ENCODE measurements around the gene ZNF358.
A peak's percentile ranks its signal among the peaks of the same experiment; 100 is the strongest.

Gene ZNF358

DNA sequence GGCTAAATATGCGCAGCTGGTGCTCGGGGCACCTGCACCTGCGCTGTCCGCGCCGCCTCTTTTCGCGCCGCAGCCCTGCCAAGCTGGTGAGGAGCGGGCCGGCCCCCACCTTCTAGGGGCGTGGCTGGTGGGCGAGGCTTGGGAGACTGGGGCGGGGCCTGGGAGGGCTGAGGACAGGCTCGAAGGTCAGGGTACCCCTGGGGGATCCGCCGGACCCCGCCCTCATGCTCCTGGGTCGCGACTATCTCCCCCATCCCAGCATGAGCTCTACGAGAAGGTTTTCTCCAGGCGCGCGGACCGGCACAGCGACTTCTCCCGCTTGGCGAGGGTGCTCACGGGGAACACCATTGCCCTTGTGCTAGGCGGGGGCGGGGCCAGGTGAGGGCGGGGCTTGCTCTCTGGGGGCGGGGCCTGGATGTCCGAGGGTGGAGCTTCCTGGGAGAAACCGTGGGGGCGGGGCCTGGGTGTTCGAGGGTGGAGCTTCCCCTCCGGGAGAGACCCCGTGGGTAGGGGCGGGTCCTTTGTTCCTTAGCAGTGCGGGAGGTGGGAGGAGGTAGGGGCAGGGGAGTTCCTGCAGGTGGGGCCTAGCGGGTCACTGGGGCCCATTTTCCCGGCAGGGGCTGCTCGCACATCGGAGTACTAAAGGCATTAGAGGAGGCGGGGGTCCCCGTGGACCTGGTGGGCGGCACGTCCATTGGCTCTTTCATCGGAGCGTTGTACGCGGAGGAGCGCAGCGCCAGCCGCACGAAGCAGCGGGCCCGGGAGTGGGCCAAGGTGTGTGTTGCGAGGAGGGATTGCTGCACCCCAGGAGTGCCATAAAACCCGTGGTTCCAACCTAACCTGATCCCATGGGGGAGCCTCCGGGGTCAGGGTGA lies 39.3 kb downstream of the ZNF358 start:
- Histone ChIP-seq H3K4me3 (ENCODE audit: severe bottlenecking) (no peak overlapping the region), H3K27ac (ENCODE audit: poor library complexity, severe bottlenecking) (no peak overlapping the region), H3K4me1 (ENCODE audit: insufficient read depth, poor library complexity, severe bottlenecking) (no peaks in the 10 kb centered on the region), H3K9me3 (ENCODE audit: severe bottlenecking) (no peaks in the 10 kb centered on the region), H3K27me3 (ENCODE audit: insufficient read depth, poor library complexity, severe bottlenecking) (no peaks in the 10 kb centered on the region), H3K36me3 (ENCODE audit: low read depth) (peaks cover 14% of the 10 kb centered on the region)
- DNase-seq (ENCODE audit: low spot score), result peak; percentile 59
- ATAC-seq (ENCODE audit: low read depth), result no peak
- TF ChIP-seq, protein P1, sequence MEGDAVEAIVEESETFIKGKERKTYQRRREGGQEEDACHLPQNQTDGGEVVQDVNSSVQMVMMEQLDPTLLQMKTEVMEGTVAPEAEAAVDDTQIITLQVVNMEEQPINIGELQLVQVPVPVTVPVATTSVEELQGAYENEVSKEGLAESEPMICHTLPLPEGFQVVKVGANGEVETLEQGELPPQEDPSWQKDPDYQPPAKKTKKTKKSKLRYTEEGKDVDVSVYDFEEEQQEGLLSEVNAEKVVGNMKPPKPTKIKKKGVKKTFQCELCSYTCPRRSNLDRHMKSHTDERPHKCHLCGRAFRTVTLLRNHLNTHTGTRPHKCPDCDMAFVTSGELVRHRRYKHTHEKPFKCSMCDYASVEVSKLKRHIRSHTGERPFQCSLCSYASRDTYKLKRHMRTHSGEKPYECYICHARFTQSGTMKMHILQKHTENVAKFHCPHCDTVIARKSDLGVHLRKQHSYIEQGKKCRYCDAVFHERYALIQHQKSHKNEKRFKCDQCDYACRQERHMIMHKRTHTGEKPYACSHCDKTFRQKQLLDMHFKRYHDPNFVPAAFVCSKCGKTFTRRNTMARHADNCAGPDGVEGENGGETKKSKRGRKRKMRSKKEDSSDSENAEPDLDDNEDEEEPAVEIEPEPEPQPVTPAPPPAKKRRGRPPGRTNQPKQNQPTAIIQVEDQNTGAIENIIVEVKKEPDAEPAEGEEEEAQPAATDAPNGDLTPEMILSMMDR (IDR thresholded peaks at IDR 0.05; ENCODE audit: poor library complexity, severe bottlenecking), result no peak

DNA sequence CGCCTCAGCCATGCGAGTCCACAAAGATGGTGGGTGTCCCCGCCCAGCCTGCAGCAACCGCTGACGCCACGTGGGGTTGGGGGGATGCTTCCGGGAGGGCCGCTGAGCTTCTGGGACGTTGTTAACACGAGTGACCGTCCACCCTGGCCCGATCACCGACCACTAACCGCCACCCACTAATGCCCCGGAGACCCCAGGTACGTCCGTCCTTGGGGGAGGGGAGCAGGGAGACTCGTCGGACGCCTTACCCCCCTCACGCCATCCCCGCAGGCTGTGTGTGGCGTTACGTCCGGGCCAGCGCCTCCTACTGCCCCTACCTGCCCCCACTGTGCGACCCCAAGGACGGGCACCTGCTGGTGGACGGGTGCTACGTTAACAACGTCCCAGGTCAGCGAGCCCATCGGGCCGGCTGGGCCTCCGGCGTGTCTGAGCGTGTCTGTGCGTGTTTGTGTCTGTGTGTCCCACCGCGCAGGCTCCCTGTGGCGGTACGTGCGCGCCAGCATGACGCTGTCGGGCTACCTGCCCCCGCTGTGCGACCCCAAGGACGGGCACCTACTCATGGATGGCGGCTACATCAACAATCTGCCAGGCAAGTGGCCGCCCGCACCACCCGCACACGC lies 40.9 kb downstream of the ZNF358 start:
- Histone ChIP-seq H3K4me3 (ENCODE audit: severe bottlenecking) (no peak overlapping the region), H3K36me3 (ENCODE audit: low read depth) (peaks cover 11% of the 10 kb centered on the region), H3K27me3 (ENCODE audit: insufficient read depth, poor library complexity, severe bottlenecking) (no peaks in the 10 kb centered on the region), H3K4me1 (ENCODE audit: insufficient read depth, poor library complexity, severe bottlenecking) (no peaks in the 10 kb centered on the region), H3K9me3 (ENCODE audit: severe bottlenecking) (no peaks in the 10 kb centered on the region), H3K27ac (ENCODE audit: poor library complexity, severe bottlenecking) (no peak overlapping the region)
- DNase-seq (ENCODE audit: low spot score) (no peak), ATAC-seq (ENCODE audit: low read depth) (no peak)
- TF ChIP-seq, protein P1 (IDR thresholded peaks at IDR 0.05; ENCODE audit: poor library complexity, severe bottlenecking), result no peak

- no peaks in the 10 kb centered on the region for H3K27me3 ChIP-seq (ENCODE audit: insufficient read depth, poor library complexity, severe bottlenecking)
- no peak overlapping the region for H3K4me3 ChIP-seq (ENCODE audit: severe bottlenecking)
- H3K36me3 ChIP-seq (ENCODE audit: low read depth), result peaks cover 11% of the 10 kb centered on the region
- H3K27ac ChIP-seq (ENCODE audit: poor library complexity, severe bottlenecking), result no peak overlapping the region
- H3K4me1 ChIP-seq (ENCODE audit: insufficient read depth, poor library complexity, severe bottlenecking), result no peaks in the 10 kb centered on the region
- H3K9me3 ChIP-seq (ENCODE audit: severe bottlenecking), result no peaks in the 10 kb centered on the region
- DNase-seq (ENCODE audit: low spot score) (no peak), ATAC-seq (ENCODE audit: low read depth) (no peak)
- TF ChIP-seq, protein P1 (IDR thresholded peaks at IDR 0.05; ENCODE audit: poor library complexity, severe bottlenecking), result no peak
Measured at GRCh38 chr19:7558667-7559066, 42.8 kb downstream of the ZNF358 start.

GRCh38 chr19:7559102-7559501 lies 43.2 kb downstream of the ZNF358 start:
- H3K27me3 ChIP-seq (ENCODE audit: insufficient read depth, poor library complexity, severe bottlenecking), result no peaks in the 10 kb centered on the region
- no peak overlapping the region for H3K4me3 ChIP-seq (ENCODE audit: severe bottlenecking)
- TF ChIP-seq, protein P1 (IDR thresholded peaks at IDR 0.05; ENCODE audit: poor library complexity, severe bottlenecking), result no peak
- no peaks in the 10 kb centered on the region for H3K4me1 ChIP-seq (ENCODE audit: insufficient read depth, poor library complexity, severe bottlenecking)
- H3K27ac ChIP-seq (ENCODE audit: poor library complexity, severe bottlenecking), result no peak overlapping the region
- DNase-seq (ENCODE audit: low spot score) (no peak), ATAC-seq (ENCODE audit: low read depth) (no peak)
- peaks cover 11% of the 10 kb centered on the region for H3K36me3 ChIP-seq (ENCODE audit: low read depth)
- no peaks in the 10 kb centered on the region for H3K9me3 ChIP-seq (ENCODE audit: severe bottlenecking)

DNA sequence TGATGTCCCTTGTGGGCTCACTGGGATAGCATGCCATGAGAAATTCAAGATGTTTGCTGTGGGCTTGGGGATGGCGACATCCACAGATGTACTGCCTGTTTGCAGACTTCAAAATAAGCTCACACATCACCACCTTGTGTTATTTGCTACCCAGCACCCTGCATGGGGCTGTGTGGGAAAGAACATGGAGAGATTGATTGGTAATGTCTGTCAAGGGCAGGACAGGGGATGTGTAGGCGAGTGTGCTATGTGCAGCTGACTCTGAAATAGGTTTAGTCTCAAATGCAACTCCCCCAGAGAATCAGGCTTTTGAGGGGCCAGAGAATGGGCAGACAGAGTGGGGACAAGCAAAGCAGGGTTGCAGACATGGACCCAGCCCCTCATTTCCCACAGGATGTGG lies 44.4 kb downstream of the ZNF358 start:
- DNase-seq (ENCODE audit: low spot score) (no peak), ATAC-seq (ENCODE audit: low read depth) (no peak)
- TF ChIP-seq, protein P1 (IDR thresholded peaks at IDR 0.05; ENCODE audit: poor library complexity, severe bottlenecking), result no peak
- Histone ChIP-seq H3K4me1 (ENCODE audit: insufficient read depth, poor library complexity, severe bottlenecking) (no peaks in the 10 kb centered on the region), H3K36me3 (ENCODE audit: low read depth) (peaks cover 11% of the 10 kb centered on the region), H3K4me3 (ENCODE audit: severe bottlenecking) (no peak overlapping the region), H3K27me3 (ENCODE audit: insufficient read depth, poor library complexity, severe bottlenecking) (no peaks in the 10 kb centered on the region), H3K27ac (ENCODE audit: poor library complexity, severe bottlenecking) (no peak overlapping the region), H3K9me3 (ENCODE audit: severe bottlenecking) (no peaks in the 10 kb centered on the region)
